ENCODE results near the gene ARHGAP9. TPM values are rescaled to one million over a fixed set of nuclear protein-coding genes. Genes with fewer than 3 reads are reported as not detected.

ARHGAP9 gene
- total RNA-seq, 4 donors from 2014 or later, result 16.5 to 220 (median 28.2) TPM

GRCh38 chr12:57467212-57467874 lies 12.3 kb downstream of the ARHGAP9 start:
- TF ChIP-seq CTCF (IDR thresholded peaks at IDR 0.05), result no peak
- no peak for TF ChIP-seq POLR2A (IDR thresholded peaks at IDR 0.05)
- H3K4me3 ChIP-seq, result no peak overlapping the region
- no peak for DNase-seq
- H3K27ac ChIP-seq, result no peak overlapping the region
- no peaks in the 10 kb centered on the region for H3K27me3 ChIP-seq
- H3K36me3 ChIP-seq, result peaks cover 0 to 4% (median 0%) of the 10 kb centered on the region in 3 donors
- H3K4me1 ChIP-seq, result peaks cover 0 to 23% (median 2%) of the 10 kb centered on the region in 4 donors
- no peaks in the 10 kb centered on the region for H3K9me3 ChIP-seq

- no peak for DNase-seq
- Histone ChIP-seq H3K36me3 (no peaks in the 10 kb centered on the region), H3K27ac (no peak overlapping the region), H3K27me3 (no peaks in the 10 kb centered on the region), H3K9me3 (no peaks in the 10 kb centered on the region), H3K4me3 (no peak overlapping the region), H3K4me1 (peaks cover 3 to 25% (median 9%) of the 10 kb centered on the region in 4 donors)
- TF ChIP-seq CTCF (IDR thresholded peaks at IDR 0.05) (no peak), POLR2A (IDR thresholded peaks at IDR 0.05) (no peak)
These were observed 13.7 kb downstream of the ARHGAP9 start for GRCh38 chr12:57465747-57466505.

GRCh38 chr12:57465030-57465746 lies 14.5 kb downstream of the ARHGAP9 start:
- no peak overlapping the region for H3K27ac ChIP-seq
- no peaks in the 10 kb centered on the region for H3K36me3 ChIP-seq
- no peaks in the 10 kb centered on the region for H3K9me3 ChIP-seq
- peaks cover 8 to 26% (median 15%) of the 10 kb centered on the region in 4 donors for H3K4me1 ChIP-seq
- H3K27me3 ChIP-seq, result no peaks in the 10 kb centered on the region
- TF ChIP-seq POLR2A (IDR thresholded peaks at IDR 0.05), result no peak
- no peak for TF ChIP-seq CTCF (IDR thresholded peaks at IDR 0.05)
- no peak for DNase-seq
- H3K4me3 ChIP-seq, result no peak overlapping the region

GRCh38 chr12:57464569-57464968 lies 15.1 kb downstream of the ARHGAP9 start:
- H3K27ac ChIP-seq, result no peak overlapping the region

More at GRCh38 chr12:57464569-57464968, 15.1 kb downstream of the ARHGAP9 start:
- Histone ChIP-seq H3K4me3 (no peak overlapping the region), H3K4me1 (peaks cover 8 to 30% (median 15%) of the 10 kb centered on the region in 4 donors), H3K36me3 (no peaks in the 10 kb centered on the region), H3K9me3 (no peaks in the 10 kb centered on the region), H3K27me3 (no peaks in the 10 kb centered on the region)
- TF ChIP-seq POLR2A (IDR thresholded peaks at IDR 0.05), result no peak
- TF ChIP-seq CTCF (IDR thresholded peaks at IDR 0.05), result no peak
- DNase-seq, result no peak
